Measurements from ENCODE around the gene IL4I1. TPM values are rescaled to one million over a fixed set of nuclear protein-coding genes. Genes with fewer than 3 reads are reported as not detected.

The IL4I1 gene
- polyA plus RNA-seq, 1 of the 3 experiments (the other 2 are of a cell fraction), result 0.35 TPM

GRCh38 chr19:49889687-49890348 is 6.9 kb downstream of the IL4I1 start:
- Histone ChIP-seq H3K4me1 (ENCODE audit: control insufficient read depth in 1 of 2, insufficient read depth in 2 of 2, low read depth in 1 of 2, low read length in 1 of 2) (peaks cover 0 to 13% of the 10 kb centered on the region in 2 experiments; a peak in 1 of 4 replicates), H3K79me2 (ENCODE audit: insufficient read depth) (no peaks in the 10 kb centered on the region), H3K9me2 (no peaks in the 10 kb centered on the region), H3K9me3 (no peaks in the 10 kb centered on the region), H3K4me2 (peak overlapping the region; percentile 47), H3K27me3 (ENCODE audit: insufficient read depth) (no peaks in the 10 kb centered on the region), H3F3A (replicated peaks; ENCODE audit: insufficient read depth) (peaks cover 10% of the 10 kb centered on the region), H3K36me3 (replicated peaks in 1 of 2; ENCODE audit: control insufficient read depth in 1 of 2, insufficient read depth in 2 of 2, low read length in 1 of 2) (peaks cover 0 to 4% of the 10 kb centered on the region in 2 experiments), H4K20me1 (ENCODE audit: insufficient read depth) (no peaks in the 10 kb centered on the region), H3K4me3 (ENCODE audit: low read depth in 2 of 2, low read length in 1 of 2) (peak overlapping the region; percentile 33 to 43; a peak in 2 of 4 replicates), H3K27ac (ENCODE audit: low read depth in 2 of 2, low read length in 1 of 2) (no peak overlapping the region; a peak in 1 of 4 replicates), H3K9ac (no peak overlapping the region), H2AFZ (ENCODE audit: low read depth) (no peak overlapping the region)
- ChIA-PET CTCF (interaction anchor here (0.8 to 1.6 kb wide), 14 partner anchors 9 to 89 kb away, joined by 3 to 12 read pairs (median 4); partner anchors contain the start of genes AKT1S1, ATF5, NUP62 and TBC1D17), POLR2A (interaction anchor here (1.0 to 1.8 kb wide), 2 partner anchors 9 to 13 kb away, joined by 3 to 9 read pairs; partner anchors contain the start of genes AKT1S1 and TBC1D17)
- 45% methylated on average over 53 of the region's 71 CpGs for WGBS (ENCODE audit: low lambda C conversion rate)
- TF ChIP-seq, protein P1, sequence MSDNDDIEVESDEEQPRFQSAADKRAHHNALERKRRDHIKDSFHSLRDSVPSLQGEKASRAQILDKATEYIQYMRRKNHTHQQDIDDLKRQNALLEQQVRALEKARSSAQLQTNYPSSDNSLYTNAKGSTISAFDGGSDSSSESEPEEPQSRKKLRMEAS (IDR thresholded peaks at IDR 0.05; ENCODE audit: low read depth), result peak; percentile 96
- TF ChIP-seq SMC3 (IDR thresholded peaks at IDR 0.05; ENCODE audit: low read depth, low read length), result peak; percentile 11; the same call in 1 of the 2 replicates
- TF ChIP-seq TAF1 (IDR thresholded peaks at IDR 0.05; ENCODE audit: borderline replicate concordance, low read depth, low read length), result no peak
- TF ChIP-seq TCF12 (IDR thresholded peaks at IDR 0.05), result no peak
- TF ChIP-seq, protein P2, sequence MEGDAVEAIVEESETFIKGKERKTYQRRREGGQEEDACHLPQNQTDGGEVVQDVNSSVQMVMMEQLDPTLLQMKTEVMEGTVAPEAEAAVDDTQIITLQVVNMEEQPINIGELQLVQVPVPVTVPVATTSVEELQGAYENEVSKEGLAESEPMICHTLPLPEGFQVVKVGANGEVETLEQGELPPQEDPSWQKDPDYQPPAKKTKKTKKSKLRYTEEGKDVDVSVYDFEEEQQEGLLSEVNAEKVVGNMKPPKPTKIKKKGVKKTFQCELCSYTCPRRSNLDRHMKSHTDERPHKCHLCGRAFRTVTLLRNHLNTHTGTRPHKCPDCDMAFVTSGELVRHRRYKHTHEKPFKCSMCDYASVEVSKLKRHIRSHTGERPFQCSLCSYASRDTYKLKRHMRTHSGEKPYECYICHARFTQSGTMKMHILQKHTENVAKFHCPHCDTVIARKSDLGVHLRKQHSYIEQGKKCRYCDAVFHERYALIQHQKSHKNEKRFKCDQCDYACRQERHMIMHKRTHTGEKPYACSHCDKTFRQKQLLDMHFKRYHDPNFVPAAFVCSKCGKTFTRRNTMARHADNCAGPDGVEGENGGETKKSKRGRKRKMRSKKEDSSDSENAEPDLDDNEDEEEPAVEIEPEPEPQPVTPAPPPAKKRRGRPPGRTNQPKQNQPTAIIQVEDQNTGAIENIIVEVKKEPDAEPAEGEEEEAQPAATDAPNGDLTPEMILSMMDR (IDR thresholded peaks at IDR 0.05), result peak; percentile 61
- TF ChIP-seq, protein P3, sequence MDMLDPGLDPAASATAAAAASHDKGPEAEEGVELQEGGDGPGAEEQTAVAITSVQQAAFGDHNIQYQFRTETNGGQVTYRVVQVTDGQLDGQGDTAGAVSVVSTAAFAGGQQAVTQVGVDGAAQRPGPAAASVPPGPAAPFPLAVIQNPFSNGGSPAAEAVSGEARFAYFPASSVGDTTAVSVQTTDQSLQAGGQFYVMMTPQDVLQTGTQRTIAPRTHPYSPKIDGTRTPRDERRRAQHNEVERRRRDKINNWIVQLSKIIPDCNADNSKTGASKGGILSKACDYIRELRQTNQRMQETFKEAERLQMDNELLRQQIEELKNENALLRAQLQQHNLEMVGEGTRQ (IDR thresholded peaks at IDR 0.05; ENCODE audit: borderline replicate concordance, low read depth, low read length), result no peak
- TF ChIP-seq YY1 (IDR thresholded peaks at IDR 0.05; ENCODE audit: low read depth), result no peak
- no peak for TF ChIP-seq NRF1 (IDR thresholded peaks at IDR 0.05; ENCODE audit: low read depth, low read length)
- TF ChIP-seq MXI1 (IDR thresholded peaks at IDR 0.05; ENCODE audit: low read depth, low read length), result peak; percentile 86
- peak; percentile 26; the same call in 1 of the 2 replicates for TF ChIP-seq RAD21 (IDR thresholded peaks at IDR 0.05; ENCODE audit: low read length)
- 0 out of 2 replicates have a peak, but pooled peaks have one; percentile 35 for TF ChIP-seq FOXJ3 (CRISPR knock-in tag; IDR thresholded peaks at IDR 0.05)
- no peak for TF ChIP-seq POLR2AphosphoS5 (IDR thresholded peaks at IDR 0.05; ENCODE audit: low read depth, low read length)
- peak; percentile 82 for DNase-seq
